Tibial nerve (tissue), 4 donors: ENCODE data around the gene LSAMP. TPM values are rescaled to one million over a fixed set of nuclear protein-coding genes. Genes with fewer than 3 reads are reported as not detected.

Experiments
- DNase-seq, 2 donors: peaks; one replicate each; pipeline ENCODE4 v3.0.0-alpha.2; 2019; ENCODE audit warnings: low spot score in 2 of 2
- H3K27ac ChIP-seq, 4 donors: fragments of 200-600 bp; sonication (generic) in 3 of 4; one replicate each; pipeline ENCODE4 v1.5.1; 2017 to 2019; ENCODE audit warnings: mild to moderate bottlenecking in 1 of 4
- H3K27me3 ChIP-seq, 2 donors: fragments of 200-600 bp; sonication (generic) in 1 of 2; one replicate each; pipeline versions ENCODE4 v1.5.1 to v1.6.0; 2017 to 2019
- H3K36me3 ChIP-seq, 3 donors: fragments of 200-600 bp; sonication (generic); one replicate each; pipeline ENCODE4 v1.5.1; 2018 to 2019
- H3K4me1 ChIP-seq, 4 donors: fragments of 200-600 bp; sonication (generic) in 3 of 4; one replicate each; pipeline ENCODE4 v1.5.1; 2017 to 2019
- H3K4me3 ChIP-seq, 4 donors: fragments of 200-600 bp; sonication (generic) in 3 of 4; one replicate each; pipeline ENCODE4 v1.5.1; 2017 to 2019; ENCODE audit warnings: mild to moderate bottlenecking in 1 of 4, moderate library complexity in 1 of 4
- H3K9me3 ChIP-seq, 4 donors: fragments of 200-600 bp; sonication (generic) in 3 of 4; one replicate each; pipeline ENCODE4 v1.5.1; 2017 to 2019
- CTCF ChIP-seq, 5 experiments: fragments of 200-600 bp in 3 of 5; fragments of 450-650 bp in 2 of 5; sonication (generic) in 3 of 5; IDR thresholded peaks; one replicate each; pipeline ENCODE4 v1.5.1; 2016 to 2019; ENCODE audit warnings: antibody characterized with exemption in 5 of 5, mild to moderate bottlenecking in 3 of 5, moderate library complexity in 2 of 5
- EP300 ChIP-seq, 2 donors: sonication (generic); formaldehyde crosslinking; IDR thresholded peaks; one replicate each; pipeline ENCODE4 v1.6.1; 2017; ENCODE audit warnings: antibody characterized with exemption in 2 of 2, mild to moderate bottlenecking in 1 of 2
- POLR2A ChIP-seq, 2 donors: fragments of 450-650 bp; IDR thresholded peaks; one replicate each; pipeline ENCODE4 v1.6.1; 2017; ENCODE audit warnings: antibody characterized with exemption in 2 of 2, mild to moderate bottlenecking in 2 of 2, moderate library complexity in 2 of 2
- WGBS, 2 donors: methylation state at CpG; one replicate each; pipeline ENCODE4 v1.1.5; 2018; 5-methylcytosine and 5-hydroxymethylcytosine counted together
- total RNA-seq, 4 donors: library from RNA; depleted of rRNA; stranded (reverse); fragments of >200 nt; gene quantifications; one replicate each; pipeline ENCODE4 v1.1.0, GENCODE V29; 2016

LSAMP gene
- total RNA-seq, 4 donors from 2014 or later, result 3.6 to 6.1 (median 4.2) TPM

- Histone ChIP-seq H3K27ac (peak overlapping the region in 3 of 4 donors; percentile 43 to 89 (median 79)), H3K9me3 (no peaks in the 10 kb centered on the region), H3K36me3 (no peaks in the 10 kb centered on the region), H3K27me3 (no peaks in the 10 kb centered on the region), H3K4me1 (peaks cover 0 to 26% (median 0%) of the 10 kb centered on the region in 4 donors), H3K4me3 (peak overlapping the region; percentile 38 to 56 (median 48))
- no peak for TF ChIP-seq POLR2A (IDR thresholded peaks at IDR 0.05)
- TF ChIP-seq EP300 (IDR thresholded peaks at IDR 0.05), result no peak
- no peak for TF ChIP-seq CTCF (IDR thresholded peaks at IDR 0.05)
- DNase-seq, result no peak
- WGBS, 2 donors, result 0% methylated on average over 2 of the region's 2 CpGs
Measured at GRCh38 chr3:116444115-116444747, 1.1 kb downstream of the LSAMP start.

- H3K4me3 ChIP-seq, result peak overlapping the region in 3 of 4 donors; percentile 9 to 56 (median 54)
- peak overlapping the region in 1 of 4 donors; percentile 14 for H3K27ac ChIP-seq
- DNase-seq, result no peak
- TF ChIP-seq EP300 (IDR thresholded peaks at IDR 0.05) (no peak), POLR2A (IDR thresholded peaks at IDR 0.05) (no peak), CTCF (IDR thresholded peaks at IDR 0.05) (no peak)
- 6 to 11% methylated on average over 4 of the region's 4 CpGs for WGBS, 2 donors
- H3K4me1 ChIP-seq, result peaks cover 0 to 26% (median 0%) of the 10 kb centered on the region in 4 donors
- no peaks in the 10 kb centered on the region for H3K36me3 ChIP-seq
- H3K9me3 ChIP-seq, result no peaks in the 10 kb centered on the region
- H3K27me3 ChIP-seq, result no peaks in the 10 kb centered on the region
Measured at GRCh38 chr3:116443191-116443661, 2.1 kb downstream of the LSAMP start.

- Histone ChIP-seq H3K4me1 (peaks cover 0 to 26% (median 0%) of the 10 kb centered on the region in 4 donors), H3K36me3 (no peaks in the 10 kb centered on the region), H3K27ac (peak overlapping the region in 1 of 4 donors; percentile 25), H3K4me3 (peak overlapping the region in 1 of 4 donors; percentile 5), H3K9me3 (no peaks in the 10 kb centered on the region), H3K27me3 (no peaks in the 10 kb centered on the region)
- TF ChIP-seq CTCF (IDR thresholded peaks at IDR 0.05) (no peak), EP300 (IDR thresholded peaks at IDR 0.05) (no peak), POLR2A (IDR thresholded peaks at IDR 0.05) (no peak)
- 43 to 44% methylated on average over 5 of the region's 5 CpGs for WGBS, 2 donors
- DNase-seq, result no peak
Measured at GRCh38 chr3:116442331-116443021, 2.8 kb downstream of the LSAMP start.

GRCh38 chr3:116441652-116442051 lies 3.6 kb downstream of the LSAMP start:
- H3K36me3 ChIP-seq, result no peaks in the 10 kb centered on the region
- H3K9me3 ChIP-seq, result no peaks in the 10 kb centered on the region
- H3K27ac ChIP-seq, result no peak overlapping the region
- no peak for DNase-seq
- H3K27me3 ChIP-seq, result no peaks in the 10 kb centered on the region
- peaks cover 0 to 26% (median 0%) of the 10 kb centered on the region in 4 donors for H3K4me1 ChIP-seq
- 57 to 64% methylated on average over 4 of the region's 4 CpGs for WGBS, 2 donors
- TF ChIP-seq EP300 (IDR thresholded peaks at IDR 0.05) (no peak), CTCF (IDR thresholded peaks at IDR 0.05) (no peak), POLR2A (IDR thresholded peaks at IDR 0.05) (no peak)
- no peak overlapping the region for H3K4me3 ChIP-seq

GRCh38 chr3:116440196-116440595 lies 5.1 kb downstream of the LSAMP start:
- peaks cover 0 to 17% (median 0%) of the 10 kb centered on the region in 4 donors for H3K4me1 ChIP-seq

More at GRCh38 chr3:116440196-116440595, 5.1 kb downstream of the LSAMP start:
- Histone ChIP-seq H3K4me3 (no peak overlapping the region), H3K9me3 (no peaks in the 10 kb centered on the region), H3K36me3 (no peaks in the 10 kb centered on the region), H3K27me3 (no peaks in the 10 kb centered on the region), H3K27ac (no peak overlapping the region)
- no peak for DNase-seq
- WGBS, 2 donors, result 77 to 82% methylated on average over 2 of the region's 2 CpGs
- TF ChIP-seq POLR2A (IDR thresholded peaks at IDR 0.05), result no peak
- no peak for TF ChIP-seq EP300 (IDR thresholded peaks at IDR 0.05)
- no peak for TF ChIP-seq CTCF (IDR thresholded peaks at IDR 0.05)
